ENCODE measurements around the gene FGFR2.
"Not testable (repeated sequence)": the region's sequence is repeated elsewhere in the genome, so short reads cannot be mapped to it uniquely, and the experiment has no call there.

Gene FGFR2

GRCh38 chr10:121583857-121584256 lies 14.4 kb downstream of the FGFR2 start:
- DNase-seq = no peak

GRCh38 chr10:121583258-121583657 lies 15.0 kb downstream of the FGFR2 start:
- DNase-seq = no peak

GRCh38 chr10:121580276-121581116 lies 17.7 kb downstream of the FGFR2 start:
- peak; percentile 84 to 86 for DNase-seq

GRCh38 chr10:121579656-121580055 lies 18.6 kb downstream of the FGFR2 start:
- peak in 1 of 2 experiments; percentile 70 for DNase-seq

- no peak for DNase-seq
Observed at GRCh38 chr10:121578965-121579364, 19.3 kb downstream of the FGFR2 start.

- DNase-seq = no peak
Observed at GRCh38 chr10:121578298-121578697, 19.9 kb downstream of the FGFR2 start.

- peak in 1 of 2 experiments; percentile 21 for DNase-seq
Observed at GRCh38 chr10:121577568-121577967, 20.7 kb downstream of the FGFR2 start.

- DNase-seq = no peak
Observed at GRCh38 chr10:121576139-121576538, 22.1 kb downstream of the FGFR2 start.

- no peak for DNase-seq
Observed at GRCh38 chr10:121574519-121575166, 23.6 kb downstream of the FGFR2 start.

GRCh38 chr10:121573538-121573941 lies 24.7 kb downstream of the FGFR2 start:
- DNase-seq = no peak

GRCh38 chr10:121572859-121573537 lies 25.2 kb downstream of the FGFR2 start:
- DNase-seq = no peak

GRCh38 chr10:121570315-121570714 lies 27.9 kb downstream of the FGFR2 start:
- no peak for DNase-seq

- no peak for DNase-seq
Observed at GRCh38 chr10:121568275-121568674, 30.0 kb downstream of the FGFR2 start.

- DNase-seq = no peak
Observed at GRCh38 chr10:121567569-121567968, 30.7 kb downstream of the FGFR2 start.

- no peak for DNase-seq
Observed at GRCh38 chr10:121566755-121567154, 31.5 kb downstream of the FGFR2 start.

GRCh38 chr10:121559326-121560026 lies 38.8 kb downstream of the FGFR2 start:
- no peak for DNase-seq

- DNase-seq = no peak
Observed at GRCh38 chr10:121558238-121558637, 40.0 kb downstream of the FGFR2 start.

- DNase-seq = no peak
Observed at GRCh38 chr10:121556918-121557573, 41.2 kb downstream of the FGFR2 start.

- no peak for DNase-seq
Observed at GRCh38 chr10:121556455-121556854, 41.8 kb downstream of the FGFR2 start.

GRCh38 chr10:121554916-121555315 lies 43.3 kb downstream of the FGFR2 start:
- not testable (repeated sequence) for DNase-seq

- peak; percentile 68 to 79 for DNase-seq
Observed at GRCh38 chr10:121553511-121554264, 44.6 kb downstream of the FGFR2 start.

- no peak for DNase-seq
Observed at GRCh38 chr10:121552746-121553145, 45.5 kb downstream of the FGFR2 start.
